Nephron (organoid): Measurements from ENCODE around the gene CDH23.

Experiments
- H3K27ac Mint-ChIP-seq, 3 experiments: 2 replicates each; pipeline ENCODE4 v1.8.0; 2020; ENCODE audit warnings: mixed read lengths in 3 of 3, mild to moderate bottlenecking in 2 of 3, moderate library complexity in 1 of 3
- H3K27me3 Mint-ChIP-seq: 2 replicates; pipeline ENCODE4 v1.8.0; 2021; ENCODE audit warnings: low read depth, mild to moderate bottlenecking, moderate library complexity, mixed read lengths
- H3K36me3 Mint-ChIP-seq: 2 replicates; pipeline ENCODE4 v1.8.0; 2020; ENCODE audit warnings: low read depth, mixed read lengths
- H3K4me1 Mint-ChIP-seq: 2 replicates; pipeline ENCODE4 v1.8.0; 2020; ENCODE audit warnings: mixed read lengths
- H3K4me3 Mint-ChIP-seq, 3 experiments: 2 replicates each; pipeline ENCODE4 v1.8.0; 2020; ENCODE audit warnings: mild to moderate bottlenecking in 3 of 3, mixed read lengths in 3 of 3, moderate library complexity in 2 of 3
- H3K9me3 Mint-ChIP-seq: 2 replicates; pipeline ENCODE4 v1.8.0; 2020; ENCODE audit warnings: mixed read lengths
- CTCF ChIP-seq, 3 experiments: fragments of 200-600 bp; sonication (generic); IDR thresholded peaks; one replicate each; pipeline ENCODE4 v1.5.0; 2021; ENCODE audit warnings: antibody characterized with exemption in 3 of 3; ENCODE audit not compliant: unreplicated experiment in 3 of 3

CDH23 gene

GRCh38 chr10:71740069-71740653 is 343.4 kb downstream of the CDH23 start:
- Mint-ChIP-seq H3K9me3 (no peaks in the 10 kb centered on the region), H3K4me3 (no peak overlapping the region), H3K36me3 (no peaks in the 10 kb centered on the region), H3K27me3 (peaks cover 9% of the 10 kb centered on the region), H3K4me1 (peaks cover 10% of the 10 kb centered on the region), H3K27ac (no peak overlapping the region)
- TF ChIP-seq CTCF (IDR thresholded peaks at IDR 0.05; ENCODE audit: unreplicated experiment in 3 of 3): no peak

- H3K36me3 Mint-ChIP-seq: no peaks in the 10 kb centered on the region
- H3K27me3 Mint-ChIP-seq: peaks cover 9% of the 10 kb centered on the region
- no peak overlapping the region for H3K27ac Mint-ChIP-seq
- no peak for TF ChIP-seq CTCF (IDR thresholded peaks at IDR 0.05; ENCODE audit: unreplicated experiment in 3 of 3)
- H3K4me1 Mint-ChIP-seq: peaks cover 16% of the 10 kb centered on the region
- no peaks in the 10 kb centered on the region for H3K9me3 Mint-ChIP-seq
- H3K4me3 Mint-ChIP-seq: no peak overlapping the region
These were observed 344.3 kb downstream of the CDH23 start for GRCh38 chr10:71741029-71741428.

- peaks cover 2% of the 10 kb centered on the region for H3K27me3 Mint-ChIP-seq
These were observed 345.0 kb downstream of the CDH23 start for GRCh38 chr10:71741671-71742070.

GRCh38 chr10:71742301-71743088 is 345.8 kb downstream of the CDH23 start:
- H3K27ac Mint-ChIP-seq: no peak overlapping the region
- no peaks in the 10 kb centered on the region for H3K36me3 Mint-ChIP-seq
- no peak overlapping the region for H3K4me3 Mint-ChIP-seq
- H3K4me1 Mint-ChIP-seq: peaks cover 21% of the 10 kb centered on the region
- H3K9me3 Mint-ChIP-seq: no peaks in the 10 kb centered on the region
- no peaks in the 10 kb centered on the region for H3K27me3 Mint-ChIP-seq
- TF ChIP-seq CTCF (IDR thresholded peaks at IDR 0.05; ENCODE audit: unreplicated experiment in 3 of 3): no peak

More at GRCh38 chr10:71741671-71742070, 345.0 kb downstream of the CDH23 start:
- no peak overlapping the region for H3K4me3 Mint-ChIP-seq
- H3K36me3 Mint-ChIP-seq: no peaks in the 10 kb centered on the region
- H3K4me1 Mint-ChIP-seq: peaks cover 18% of the 10 kb centered on the region
- no peak for TF ChIP-seq CTCF (IDR thresholded peaks at IDR 0.05; ENCODE audit: unreplicated experiment in 3 of 3)
- H3K27ac Mint-ChIP-seq: no peak overlapping the region
- H3K9me3 Mint-ChIP-seq: no peaks in the 10 kb centered on the region

GRCh38 chr10:71743089-71743838 is 346.5 kb downstream of the CDH23 start:
- no peaks in the 10 kb centered on the region for H3K36me3 Mint-ChIP-seq
- H3K9me3 Mint-ChIP-seq: no peaks in the 10 kb centered on the region
- H3K27me3 Mint-ChIP-seq: no peaks in the 10 kb centered on the region
- H3K4me1 Mint-ChIP-seq: peaks cover 24% of the 10 kb centered on the region
- H3K27ac Mint-ChIP-seq: no peak overlapping the region
- TF ChIP-seq CTCF (IDR thresholded peaks at IDR 0.05; ENCODE audit: unreplicated experiment in 3 of 3): no peak
- no peak overlapping the region for H3K4me3 Mint-ChIP-seq
